Tibial artery (tissue), 4 donors: Measurements from ENCODE around the gene DACH1.

Source experiments
- DNase-seq, 2 donors: peaks; one replicate each; pipeline ENCODE4 v3.0.0-alpha.2; 2019
- H3K27ac ChIP-seq, 2 donors: fragments of 200-600 bp; sonication (generic) in 1 of 2; 1 replicate in 1 of 2; 2 replicates in 1 of 2; pipeline ENCODE4 v1.5.1; 2018 to 2019; ENCODE audit warnings: mild to moderate bottlenecking in 1 of 2
- H3K27me3 ChIP-seq, 2 donors: fragments of 200-600 bp; sonication (generic) in 1 of 2; one replicate each; pipeline versions ENCODE4 v1.5.1 to v1.6.0; 2016 to 2019
- H3K36me3 ChIP-seq, 3 donors: fragments of 200-600 bp; sonication (generic) in 2 of 3; one replicate each; pipeline ENCODE4 v1.5.1; 2016 to 2019; ENCODE audit warnings: mild to moderate bottlenecking in 2 of 3
- H3K4me1 ChIP-seq, 4 donors: fragments of 200-600 bp; sonication (generic) in 2 of 4; 1 replicate in 3 of 4; 2 replicates in 1 of 4; pipeline ENCODE4 v1.5.1; 2016 to 2019
- H3K4me3 ChIP-seq, 2 donors: fragments of 200-600 bp; sonication (generic) in 1 of 2; 1 replicate in 1 of 2; 2 replicates in 1 of 2; pipeline ENCODE4 v1.5.1; 2018 to 2019; ENCODE audit warnings: mild to moderate bottlenecking in 2 of 2
- H3K9me3 ChIP-seq, 3 donors: fragments of 200-600 bp; sonication (generic) in 1 of 3; one replicate each; pipeline ENCODE4 v1.5.1; 2016 to 2019
- intact Hi-C: fragments of 100-400 bp; cut with DNase I; formaldehyde crosslinking; loops from one replicate; pipeline ENCODE4 v1.15.0; 2023; ENCODE audit warnings: low total_unique reads
- TF ChIP-seq, protein P1 (sequence below), 2 experiments: fragments of 200-600 bp in 1 of 2; fragments of 450-650 bp in 1 of 2; IDR thresholded peaks; one replicate each; pipeline ENCODE4 v1.5.1; 2017 to 2019; ENCODE audit warnings: antibody characterized with exemption in 2 of 2, mild to moderate bottlenecking in 1 of 2, moderate library complexity in 1 of 2

DACH1 gene

DNA sequence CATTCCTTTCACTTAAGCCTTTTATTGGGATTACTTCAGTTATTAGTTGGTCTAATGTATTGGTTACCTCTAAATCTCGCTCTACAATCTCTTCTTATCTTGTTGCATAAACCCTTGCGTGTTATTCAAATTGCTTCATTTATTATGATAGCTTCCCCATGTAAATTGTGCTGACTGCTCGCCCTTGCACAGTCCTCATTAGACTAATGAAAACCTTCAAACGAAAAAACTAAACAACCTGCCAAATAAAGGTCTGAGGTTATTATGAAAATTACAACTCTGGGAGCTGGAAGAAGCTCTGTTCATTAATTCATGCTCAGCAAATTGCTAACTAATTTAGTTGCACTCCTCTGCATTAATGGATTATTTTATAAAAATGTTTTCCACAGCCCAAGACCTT, 320.1 kb downstream of the DACH1 start:
- Histone ChIP-seq H3K27me3 (no peaks in the 10 kb centered on the region), H3K27ac (no peak overlapping the region), H3K4me3 (no peak overlapping the region), H3K36me3 (no peaks in the 10 kb centered on the region), H3K4me1 (no peaks in the 10 kb centered on the region), H3K9me3 (no peaks in the 10 kb centered on the region)
- intact Hi-C loops = no loop called here
- no peak for DNase-seq
- TF ChIP-seq, protein P1, sequence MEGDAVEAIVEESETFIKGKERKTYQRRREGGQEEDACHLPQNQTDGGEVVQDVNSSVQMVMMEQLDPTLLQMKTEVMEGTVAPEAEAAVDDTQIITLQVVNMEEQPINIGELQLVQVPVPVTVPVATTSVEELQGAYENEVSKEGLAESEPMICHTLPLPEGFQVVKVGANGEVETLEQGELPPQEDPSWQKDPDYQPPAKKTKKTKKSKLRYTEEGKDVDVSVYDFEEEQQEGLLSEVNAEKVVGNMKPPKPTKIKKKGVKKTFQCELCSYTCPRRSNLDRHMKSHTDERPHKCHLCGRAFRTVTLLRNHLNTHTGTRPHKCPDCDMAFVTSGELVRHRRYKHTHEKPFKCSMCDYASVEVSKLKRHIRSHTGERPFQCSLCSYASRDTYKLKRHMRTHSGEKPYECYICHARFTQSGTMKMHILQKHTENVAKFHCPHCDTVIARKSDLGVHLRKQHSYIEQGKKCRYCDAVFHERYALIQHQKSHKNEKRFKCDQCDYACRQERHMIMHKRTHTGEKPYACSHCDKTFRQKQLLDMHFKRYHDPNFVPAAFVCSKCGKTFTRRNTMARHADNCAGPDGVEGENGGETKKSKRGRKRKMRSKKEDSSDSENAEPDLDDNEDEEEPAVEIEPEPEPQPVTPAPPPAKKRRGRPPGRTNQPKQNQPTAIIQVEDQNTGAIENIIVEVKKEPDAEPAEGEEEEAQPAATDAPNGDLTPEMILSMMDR (IDR thresholded peaks at IDR 0.05) = no peak

DNA sequence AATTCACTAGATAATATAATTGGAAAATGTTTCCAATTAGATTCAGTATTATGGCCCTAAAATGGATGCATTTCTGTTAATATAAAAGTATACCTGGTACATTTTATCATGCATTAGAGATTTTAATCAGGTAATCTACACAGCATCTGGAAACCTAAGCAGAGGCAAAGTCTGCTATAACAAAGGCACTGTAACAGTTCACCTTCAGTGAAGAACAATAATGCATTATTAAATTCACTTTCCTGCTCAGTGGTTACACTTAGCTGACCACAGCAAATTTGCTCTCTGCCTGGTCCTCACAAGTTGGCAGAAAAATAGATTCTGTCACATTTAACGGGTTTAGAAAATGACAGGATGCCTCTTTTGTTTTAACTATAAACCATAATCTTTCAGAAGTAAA, 326.9 kb downstream of the DACH1 start:
- Histone ChIP-seq H3K36me3 (no peaks in the 10 kb centered on the region), H3K27me3 (no peaks in the 10 kb centered on the region), H3K27ac (no peak overlapping the region), H3K4me1 (no peaks in the 10 kb centered on the region), H3K4me3 (no peak overlapping the region), H3K9me3 (no peaks in the 10 kb centered on the region)
- TF ChIP-seq, protein P1 (IDR thresholded peaks at IDR 0.05) = no peak
- intact Hi-C loops = no loop called here
- no peak for DNase-seq

DNA sequence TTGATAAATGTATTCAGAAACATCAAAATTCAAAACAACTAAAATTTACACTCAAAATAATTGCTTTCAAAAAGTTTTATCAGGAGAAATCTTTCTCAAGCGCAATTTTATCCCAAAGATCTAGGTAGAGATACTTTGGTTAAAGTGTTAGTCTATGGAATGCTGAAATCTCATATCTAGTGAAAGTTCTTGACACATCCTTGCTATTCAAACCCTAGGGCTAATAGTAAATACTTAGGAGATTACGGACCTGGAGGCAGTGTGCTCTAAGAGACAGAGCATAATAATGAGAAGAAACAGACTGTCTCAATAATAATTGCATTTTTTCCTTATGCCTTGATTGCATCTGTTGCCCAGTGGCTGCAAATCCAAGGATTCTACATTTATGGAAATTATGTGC, 330.8 kb downstream of the DACH1 start:
- no peaks in the 10 kb centered on the region for H3K4me1 ChIP-seq
- H3K4me3 ChIP-seq = no peak overlapping the region
- H3K27ac ChIP-seq = no peak overlapping the region
- TF ChIP-seq, protein P1 (IDR thresholded peaks at IDR 0.05) = no peak
- H3K27me3 ChIP-seq = no peaks in the 10 kb centered on the region
- H3K9me3 ChIP-seq = no peaks in the 10 kb centered on the region
- no peak for DNase-seq
- intact Hi-C loops = no loop called here
- no peaks in the 10 kb centered on the region for H3K36me3 ChIP-seq

DNA sequence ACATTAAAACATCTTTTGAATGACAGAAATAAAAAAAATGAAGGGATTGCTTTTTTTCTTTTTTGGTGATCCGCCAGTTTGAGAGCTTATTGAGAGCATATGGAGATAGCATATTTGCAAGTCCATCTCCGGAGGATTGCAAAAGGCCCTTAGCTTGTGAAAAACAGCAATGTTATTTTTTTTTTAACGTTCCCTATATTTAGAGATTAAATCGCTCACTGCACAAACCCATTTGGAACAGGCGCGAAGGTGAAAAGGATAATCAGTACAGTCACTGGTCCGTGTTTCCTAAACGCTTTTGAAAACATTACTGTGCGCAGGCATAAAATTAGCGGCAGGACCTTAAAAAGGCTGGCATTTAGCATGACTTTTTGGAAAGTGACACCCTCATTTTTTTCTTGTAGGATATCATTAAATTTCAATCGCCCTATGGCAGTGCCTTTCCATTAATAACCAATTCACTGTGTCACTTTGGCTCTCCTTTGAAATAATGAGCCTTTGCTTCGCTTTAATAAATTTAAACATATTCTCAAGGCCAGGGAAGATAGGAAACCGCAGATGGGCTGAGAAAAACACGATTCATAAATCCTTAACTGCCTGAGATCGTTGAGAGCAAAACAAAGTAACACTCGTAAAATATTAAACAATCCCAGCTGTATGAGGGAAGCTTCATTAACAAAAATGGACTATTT, 342.2 kb downstream of the DACH1 start:
- H3K27ac ChIP-seq = no peak overlapping the region
- intact Hi-C loops = no loop called here

DNA sequence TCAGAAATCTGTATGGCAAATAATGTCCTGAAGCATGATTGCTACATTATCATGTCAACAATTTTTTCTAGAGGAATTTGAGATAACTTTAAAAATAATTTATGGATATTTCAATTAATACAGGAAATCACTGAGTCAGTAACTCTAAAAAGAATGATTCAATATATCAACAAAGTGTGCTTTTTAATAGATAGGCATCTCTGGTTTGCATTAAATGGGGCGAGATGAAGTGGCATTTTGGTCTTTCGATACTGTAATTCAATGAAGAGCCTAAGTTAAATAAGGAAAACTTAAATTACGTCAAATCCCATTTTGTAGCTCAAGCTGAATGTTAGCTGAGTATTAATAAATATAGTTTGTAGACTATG, 342.8 kb downstream of the DACH1 start:
- Histone ChIP-seq H3K27me3 (no peaks in the 10 kb centered on the region), H3K27ac (no peak overlapping the region), H3K36me3 (no peaks in the 10 kb centered on the region), H3K4me1 (no peaks in the 10 kb centered on the region), H3K4me3 (no peak overlapping the region), H3K9me3 (no peaks in the 10 kb centered on the region)
- DNase-seq = no peak
- intact Hi-C loops = no loop called here
- TF ChIP-seq, protein P1 (IDR thresholded peaks at IDR 0.05) = no peak

More for the DNA sequence above, 342.2 kb downstream of the DACH1 start:
- no peak for DNase-seq
- Histone ChIP-seq H3K9me3 (no peaks in the 10 kb centered on the region), H3K4me1 (no peaks in the 10 kb centered on the region), H3K4me3 (no peak overlapping the region), H3K36me3 (no peaks in the 10 kb centered on the region), H3K27me3 (no peaks in the 10 kb centered on the region)
- TF ChIP-seq, protein P1 (IDR thresholded peaks at IDR 0.05) = no peak
